KBM-7 (cell line): Measurements from ENCODE around the gene SKAP1.
"Not testable (repeated sequence)": the region's sequence is repeated elsewhere in the genome, so short reads cannot be mapped to it uniquely, and the experiment has no call there.

Experiments used
- DNase-seq: peaks from one replicate; pipeline ENCODE4 v3.0.0-alpha.2; 2015
- in situ Hi-C: fragments of 300-500 bp; cut with MboI; formaldehyde crosslinking; loops from 2 replicates; pipeline ENCODE4 v1.14.3; 2020; ENCODE audit warnings: low sequenced_read_pairs, low pct_unique_long_range_greater_than_20kb, mixed read lengths

Gene SKAP1

GRCh38 chr17:48301002-48301401, 129.0 kb downstream of the SKAP1 start:
- in situ Hi-C loops, result no loop called here

GRCh38 chr17:48299760-48300159, 130.3 kb downstream of the SKAP1 start:
- in situ Hi-C loops, result no loop called here

More at GRCh38 chr17:48301002-48301401, 129.0 kb downstream of the SKAP1 start:
- no peak for DNase-seq

GRCh38 chr17:48297825-48298224, 132.2 kb downstream of the SKAP1 start:
- in situ Hi-C loops, result no loop called here
- DNase-seq, result no peak

More at GRCh38 chr17:48299760-48300159, 130.3 kb downstream of the SKAP1 start:
- DNase-seq, result no peak

- in situ Hi-C loops, result no loop called here
- no peak for DNase-seq
Observed at GRCh38 chr17:48296453-48296852, 133.6 kb downstream of the SKAP1 start.

GRCh38 chr17:48295362-48296288, 134.4 kb downstream of the SKAP1 start:
- DNase-seq, result peak; percentile 47
- in situ Hi-C loops, result no loop called here

- in situ Hi-C loops, result no loop called here
- DNase-seq, result no peak
Observed at GRCh38 chr17:48294806-48295361, 135.1 kb downstream of the SKAP1 start.

- no peak for DNase-seq
- in situ Hi-C loops, result no loop called here
Observed at GRCh38 chr17:48294020-48294805, 135.8 kb downstream of the SKAP1 start.

GRCh38 chr17:48293319-48294019, 136.5 kb downstream of the SKAP1 start:
- no peak for DNase-seq
- in situ Hi-C loops, result no loop called here

GRCh38 chr17:48290378-48290777, 139.6 kb downstream of the SKAP1 start:
- no peak for DNase-seq
- in situ Hi-C loops, result no loop called here

GRCh38 chr17:48286917-48287316, 143.1 kb downstream of the SKAP1 start:
- DNase-seq, in situ Hi-C loops: not testable (repeated sequence)

- in situ Hi-C loops, result no loop called here
Observed at GRCh38 chr17:48285614-48286013, 144.4 kb downstream of the SKAP1 start.

GRCh38 chr17:48283907-48284306, 146.1 kb downstream of the SKAP1 start:
- no peak for DNase-seq
- in situ Hi-C loops, result no loop called here

More at GRCh38 chr17:48285614-48286013, 144.4 kb downstream of the SKAP1 start:
- no peak for DNase-seq

GRCh38 chr17:48283411-48283810, 146.6 kb downstream of the SKAP1 start:
- in situ Hi-C loops, result no loop called here

GRCh38 chr17:48282303-48282702, 147.7 kb downstream of the SKAP1 start:
- DNase-seq, result no peak
- in situ Hi-C loops, result no loop called here

More at GRCh38 chr17:48283411-48283810, 146.6 kb downstream of the SKAP1 start:
- no peak for DNase-seq

- DNase-seq, result no peak
- in situ Hi-C loops, result no loop called here
Observed at GRCh38 chr17:48278760-48279491, 151.1 kb downstream of the SKAP1 start.

- in situ Hi-C loops, result no loop called here
- DNase-seq, result no peak
Observed at GRCh38 chr17:48276776-48277175, 153.2 kb downstream of the SKAP1 start.

- in situ Hi-C loops, result no loop called here
- DNase-seq, result no peak
Observed at GRCh38 chr17:48270899-48271298, 159.1 kb downstream of the SKAP1 start.

- DNase-seq, result no peak
- in situ Hi-C loops, result no loop called here
Observed at GRCh38 chr17:48269209-48269608, 160.8 kb downstream of the SKAP1 start.

GRCh38 chr17:48263731-48264035, 166.3 kb downstream of the SKAP1 start:
- in situ Hi-C loops, result no loop called here
- no peak for DNase-seq
